CD4-positive, CD25-positive, alpha-beta regulatory T cell (primary cell): ENCODE measurements around the gene ITPRID1. TPM values are rescaled to one million over a fixed set of nuclear protein-coding genes. Genes with fewer than 3 reads are reported as not detected.

ENCODE experiments used
- ATAC-seq, 2 donors: fragments of 150-1000 bp; cut with Tn5 transposase; one replicate each; pipeline ENCODE4 v1.10.0; 2021; ENCODE audit warnings: low read depth in 2 of 2, moderate number of reproducible peaks in 2 of 2, moderate library complexity in 1 of 2
- DNase-seq, 3 donors: peaks; one replicate each; pipeline versions ENCODE4 v3.0.0 to v3.0.0-alpha.2; 2012 to 2022; ENCODE audit warnings: mixed read lengths in 1 of 3
- H3K27ac ChIP-seq: one replicate; pipeline ENCODE4 v1.7.0; 2013; ENCODE audit warnings: mild to moderate bottlenecking, low read length; ENCODE audit not compliant: insufficient read depth, poor library complexity, severe bottlenecking
- H3K27me3 ChIP-seq: one replicate; pipeline ENCODE4 v1.7.0; 2013; ENCODE audit warnings: low read length; ENCODE audit not compliant: control insufficient read depth, insufficient read depth
- H3K36me3 ChIP-seq: one replicate; pipeline ENCODE4 v1.7.0; 2013; ENCODE audit warnings: mild to moderate bottlenecking, low read length, moderate library complexity; ENCODE audit not compliant: control insufficient read depth, insufficient read depth
- H3K4me1 ChIP-seq: 2 replicates; pipeline ENCODE4 v1.7.0; 2013; ENCODE audit warnings: mild to moderate bottlenecking, low read length; ENCODE audit not compliant: insufficient read depth, control insufficient read depth, poor library complexity, severe bottlenecking
- H3K4me3 ChIP-seq: one replicate; pipeline ENCODE4 v1.7.0; 2013; ENCODE audit warnings: low read depth, mild to moderate bottlenecking, low read length, moderate library complexity
- H3K9me3 ChIP-seq, 2 experiments: 1 replicate in 1 of 2; 2 replicates in 1 of 2; pipeline ENCODE4 v1.7.0; 2013; ENCODE audit warnings: low read length in 2 of 2, mild to moderate bottlenecking in 1 of 2, moderate library complexity in 1 of 2; ENCODE audit not compliant: control insufficient read depth in 2 of 2
- H3K27ac Mint-ChIP-seq, 3 donors: one replicate each; pipeline ENCODE4 v1.8.0; 2020 to 2022; ENCODE audit warnings: mild to moderate bottlenecking in 3 of 3, mixed read lengths in 3 of 3, moderate library complexity in 2 of 3
- H3K27me3 Mint-ChIP-seq: one replicate; pipeline ENCODE4 v1.8.0; 2022; ENCODE audit warnings: mild to moderate bottlenecking, mixed read lengths
- H3K36me3 Mint-ChIP-seq: one replicate; pipeline ENCODE4 v1.8.0; 2020; ENCODE audit warnings: mixed read lengths
- H3K4me1 Mint-ChIP-seq, 4 donors: one replicate each; pipeline ENCODE4 v1.8.0; 2020 to 2022; ENCODE audit warnings: mixed read lengths in 4 of 4, mild to moderate bottlenecking in 1 of 4
- H3K4me3 Mint-ChIP-seq, 4 donors: one replicate each; pipeline ENCODE4 v1.8.0; 2020 to 2022; ENCODE audit warnings: mild to moderate bottlenecking in 4 of 4, mixed read lengths in 4 of 4, moderate library complexity in 3 of 4
- H3K9me3 Mint-ChIP-seq, 7 donors: one replicate each; pipeline ENCODE4 v1.8.0; 2020 to 2022; ENCODE audit warnings: mixed read lengths in 7 of 7, mild to moderate bottlenecking in 3 of 7, moderate library complexity in 2 of 7
- polyA plus RNA-seq, 4 donors: library from polyadenylated mRNA; unstranded; fragments of 300-500 nt; fragmentation: Illumina TruSeq; gene quantifications; one replicate each; pipeline ENCODE4 v1.2.3, GENCODE V29; 2021
- total RNA-seq: library from RNA; stranded (reverse); gene quantifications from one replicate; pipeline ENCODE4 v1.2.3, GENCODE V29; 2022

The ITPRID1 gene
- total and polyA plus RNA-seq, 5 donors from 2014 or later, result not detected

- H3K4me3 Mint-ChIP-seq, result no peak overlapping the region
- Histone ChIP-seq H3K4me1 (no peaks in the 10 kb centered on the region), H3K4me3 (no peak overlapping the region), H3K27ac (no peak overlapping the region), H3K9me3 (no peaks in the 10 kb centered on the region), H3K36me3 (no peaks in the 10 kb centered on the region), H3K27me3 (no peaks in the 10 kb centered on the region)
- DNase-seq, result no peak
- no peak for ATAC-seq
- H3K36me3 Mint-ChIP-seq, result no peaks in the 10 kb centered on the region
- no peaks in the 10 kb centered on the region for H3K4me1 Mint-ChIP-seq
- peaks cover 0 to 4% (median 0%) of the 10 kb centered on the region in 7 donors for H3K9me3 Mint-ChIP-seq
- no peak overlapping the region for H3K27ac Mint-ChIP-seq
- peaks cover 4% of the 10 kb centered on the region for H3K27me3 Mint-ChIP-seq
Observed at GRCh38 chr7:31494421-31494820, 19.5 kb upstream of the ITPRID1 start.

GRCh38 chr7:31495653-31496052, 18.2 kb upstream of the ITPRID1 start:
- peaks cover 0 to 4% (median 0%) of the 10 kb centered on the region in 7 donors for H3K9me3 Mint-ChIP-seq
- ATAC-seq, result no peak
- peak overlapping the region in 1 of 3 donors; percentile 80 for H3K27ac Mint-ChIP-seq
- Histone ChIP-seq H3K36me3 (no peaks in the 10 kb centered on the region), H3K9me3 (no peaks in the 10 kb centered on the region), H3K4me3 (no peak overlapping the region), H3K27me3 (no peaks in the 10 kb centered on the region), H3K27ac (no peak overlapping the region), H3K4me1 (no peaks in the 10 kb centered on the region)
- peaks cover 2% of the 10 kb centered on the region for H3K27me3 Mint-ChIP-seq
- H3K4me3 Mint-ChIP-seq, result no peak overlapping the region
- H3K4me1 Mint-ChIP-seq, result no peaks in the 10 kb centered on the region
- DNase-seq, result no peak
- H3K36me3 Mint-ChIP-seq, result no peaks in the 10 kb centered on the region

- Histone ChIP-seq H3K36me3 (no peaks in the 10 kb centered on the region), H3K4me1 (no peaks in the 10 kb centered on the region), H3K9me3 (no peaks in the 10 kb centered on the region), H3K27me3 (no peaks in the 10 kb centered on the region), H3K4me3 (no peak overlapping the region), H3K27ac (no peak overlapping the region)
- Mint-ChIP-seq H3K9me3 (peaks cover 0 to 4% (median 0%) of the 10 kb centered on the region in 7 donors), H3K36me3 (no peaks in the 10 kb centered on the region), H3K4me1 (no peaks in the 10 kb centered on the region), H3K4me3 (no peak overlapping the region), H3K27ac (no peak overlapping the region), H3K27me3 (no peaks in the 10 kb centered on the region)
- DNase-seq (no peak), ATAC-seq (no peak)
Observed at GRCh38 chr7:31497516-31497915, 16.4 kb upstream of the ITPRID1 start.

- H3K36me3 ChIP-seq, result no peaks in the 10 kb centered on the region
- H3K9me3 Mint-ChIP-seq, result peaks cover 0 to 6% (median under 1%) of the 10 kb centered on the region in 7 donors
- H3K9me3 ChIP-seq, result no peaks in the 10 kb centered on the region
- H3K4me3 ChIP-seq, result no peak overlapping the region
- H3K27ac ChIP-seq, result no peak overlapping the region
- no peak overlapping the region for H3K4me3 Mint-ChIP-seq
- no peaks in the 10 kb centered on the region for H3K36me3 Mint-ChIP-seq
- H3K4me1 ChIP-seq, result no peaks in the 10 kb centered on the region
- H3K27ac Mint-ChIP-seq, result no peak overlapping the region
- no peaks in the 10 kb centered on the region for H3K4me1 Mint-ChIP-seq
- no peak for DNase-seq
- no peaks in the 10 kb centered on the region for H3K27me3 ChIP-seq
- ATAC-seq, result no peak
- no peaks in the 10 kb centered on the region for H3K27me3 Mint-ChIP-seq
Observed at GRCh38 chr7:31500656-31501055, 13.2 kb upstream of the ITPRID1 start.

GRCh38 chr7:31508823-31509222, 5.1 kb upstream of the ITPRID1 start:
- Mint-ChIP-seq H3K9me3 (peaks cover 0 to 20% (median 11%) of the 10 kb centered on the region in 7 donors), H3K27me3 (no peaks in the 10 kb centered on the region), H3K27ac (no peak overlapping the region), H3K4me1 (no peaks in the 10 kb centered on the region), H3K4me3 (no peak overlapping the region), H3K36me3 (no peaks in the 10 kb centered on the region)
- no peaks in the 10 kb centered on the region for H3K36me3 ChIP-seq
- H3K4me1 ChIP-seq, result no peaks in the 10 kb centered on the region
- no peak for ATAC-seq
- H3K27ac ChIP-seq, result no peak overlapping the region
- no peak overlapping the region for H3K4me3 ChIP-seq
- no peaks in the 10 kb centered on the region for H3K27me3 ChIP-seq
- H3K9me3 ChIP-seq, result peaks cover 0 to 5% of the 10 kb centered on the region in 2 experiments
- no peak for DNase-seq

GRCh38 chr7:31512166-31512565, 1.7 kb upstream of the ITPRID1 start:
- Histone ChIP-seq H3K36me3 (no peaks in the 10 kb centered on the region), H3K27me3 (no peaks in the 10 kb centered on the region), H3K27ac (no peak overlapping the region), H3K4me1 (no peaks in the 10 kb centered on the region), H3K9me3 (peaks cover 0 to 5% of the 10 kb centered on the region in 2 experiments), H3K4me3 (no peak overlapping the region)
- Mint-ChIP-seq H3K4me1 (no peaks in the 10 kb centered on the region), H3K9me3 (peaks cover 6 to 14% (median 10%) of the 10 kb centered on the region in 7 donors), H3K27ac (no peak overlapping the region), H3K27me3 (no peaks in the 10 kb centered on the region), H3K36me3 (no peaks in the 10 kb centered on the region), H3K4me3 (no peak overlapping the region)
- ATAC-seq (no peak), DNase-seq (no peak)

GRCh38 chr7:31516680-31517502, 3.0 kb downstream of the ITPRID1 start:
- no peaks in the 10 kb centered on the region for H3K36me3 ChIP-seq
- no peak overlapping the region for H3K4me3 Mint-ChIP-seq
- no peak overlapping the region for H3K27ac ChIP-seq
- no peaks in the 10 kb centered on the region for H3K4me1 ChIP-seq
- no peaks in the 10 kb centered on the region for H3K36me3 Mint-ChIP-seq
- H3K27ac Mint-ChIP-seq, result no peak overlapping the region
- no peak for ATAC-seq
- no peaks in the 10 kb centered on the region for H3K9me3 ChIP-seq
- H3K9me3 Mint-ChIP-seq, result peaks cover 2 to 9% (median 4%) of the 10 kb centered on the region in 7 donors
- no peak for DNase-seq
- H3K4me3 ChIP-seq, result no peak overlapping the region
- H3K27me3 Mint-ChIP-seq, result no peaks in the 10 kb centered on the region
- H3K27me3 ChIP-seq, result no peaks in the 10 kb centered on the region
- H3K4me1 Mint-ChIP-seq, result no peaks in the 10 kb centered on the region

- Histone ChIP-seq H3K9me3 (no peaks in the 10 kb centered on the region), H3K4me3 (no peak overlapping the region), H3K36me3 (no peaks in the 10 kb centered on the region), H3K27me3 (no peaks in the 10 kb centered on the region), H3K27ac (no peak overlapping the region), H3K4me1 (no peaks in the 10 kb centered on the region)
- Mint-ChIP-seq H3K27ac (no peak overlapping the region), H3K4me1 (no peaks in the 10 kb centered on the region), H3K27me3 (no peaks in the 10 kb centered on the region), H3K4me3 (no peak overlapping the region), H3K9me3 (peaks cover 2 to 9% (median 4%) of the 10 kb centered on the region in 7 donors), H3K36me3 (no peaks in the 10 kb centered on the region)
- DNase-seq (no peak), ATAC-seq (no peak)
Observed at GRCh38 chr7:31517513-31517912, 3.6 kb downstream of the ITPRID1 start.
